Omental fat pad (tissue), 4 donors: ENCODE measurements around the gene HNRNPR. TPM values are rescaled to one million over a fixed set of nuclear protein-coding genes. Genes with fewer than 3 reads are reported as not detected.
A peak's percentile ranks its signal among the peaks of the same experiment; 100 is the strongest.

Experiments
- ATAC-seq: fragments of 150-250 bp; one replicate; pipeline ENCODE4 v1.9.1; 2016; ENCODE audit warnings: mild to moderate bottlenecking, moderate library complexity; ENCODE audit not compliant: low FRiP score
- DNase-seq: peaks from one replicate; pipeline ENCODE4 v3.0.0-alpha.2; 2019; ENCODE audit warnings: low spot score
- total RNA-seq, 4 donors: library from RNA; depleted of rRNA; stranded (reverse); fragments of >200 nt; gene quantifications; one replicate each; pipeline ENCODE4 v1.1.0, GENCODE V29; 2016
- TF ChIP-seq, protein P1 (sequence below), 3 donors: fragments of 450-650 bp; IDR thresholded peaks; one replicate each; pipeline ENCODE4 v1.5.1; 2016 to 2017; ENCODE audit warnings: antibody characterized with exemption in 3 of 3, mild to moderate bottlenecking in 3 of 3, moderate library complexity in 2 of 3

HNRNPR gene
- total RNA-seq, 4 donors from 2014 or later = 70.7 to 101 (median 78.8) TPM

DNA sequence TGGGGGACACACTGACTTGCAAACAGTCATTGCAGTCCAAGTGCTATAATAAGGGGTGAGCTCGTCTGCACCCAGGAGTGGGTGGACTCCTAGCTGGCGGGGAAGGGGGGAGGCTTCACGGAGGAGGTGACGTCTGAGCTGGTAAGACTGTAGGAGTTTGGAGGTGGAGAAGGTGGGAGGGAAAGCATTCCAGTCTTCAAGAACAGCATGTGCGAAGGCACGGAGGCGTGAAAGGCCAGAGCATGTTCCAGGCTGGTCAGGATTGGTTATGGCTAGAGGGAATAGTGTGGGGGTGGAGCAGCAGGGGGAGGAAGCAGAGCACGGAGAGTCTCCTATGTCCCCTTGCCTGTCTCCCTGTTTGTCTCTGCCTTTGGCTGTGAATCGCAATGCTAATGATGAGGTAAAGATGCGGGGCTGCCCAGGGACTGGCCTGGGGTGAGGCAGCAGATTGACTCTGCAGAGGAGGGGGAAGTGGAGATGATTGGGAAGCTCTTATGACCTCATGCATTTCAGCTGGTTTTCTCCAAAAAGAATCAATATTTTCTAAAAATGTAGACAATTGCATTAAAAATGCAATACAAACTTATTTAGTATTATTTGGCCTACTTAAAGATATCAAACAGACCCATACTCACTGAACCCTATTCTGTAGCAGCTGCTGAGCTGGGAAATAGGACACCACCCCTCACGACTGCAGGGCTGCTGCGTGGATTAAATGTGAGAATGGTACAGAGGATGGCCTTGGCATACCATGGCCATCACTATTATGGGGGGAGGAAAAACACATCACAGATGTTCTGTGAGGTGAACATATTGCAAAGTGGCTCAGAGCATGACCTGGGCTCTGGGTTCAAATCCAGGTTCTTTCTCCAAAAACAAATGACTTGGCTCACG lies 28.1 kb upstream of the HNRNPR start:
- ATAC-seq = no peak
- TF ChIP-seq, protein P1, sequence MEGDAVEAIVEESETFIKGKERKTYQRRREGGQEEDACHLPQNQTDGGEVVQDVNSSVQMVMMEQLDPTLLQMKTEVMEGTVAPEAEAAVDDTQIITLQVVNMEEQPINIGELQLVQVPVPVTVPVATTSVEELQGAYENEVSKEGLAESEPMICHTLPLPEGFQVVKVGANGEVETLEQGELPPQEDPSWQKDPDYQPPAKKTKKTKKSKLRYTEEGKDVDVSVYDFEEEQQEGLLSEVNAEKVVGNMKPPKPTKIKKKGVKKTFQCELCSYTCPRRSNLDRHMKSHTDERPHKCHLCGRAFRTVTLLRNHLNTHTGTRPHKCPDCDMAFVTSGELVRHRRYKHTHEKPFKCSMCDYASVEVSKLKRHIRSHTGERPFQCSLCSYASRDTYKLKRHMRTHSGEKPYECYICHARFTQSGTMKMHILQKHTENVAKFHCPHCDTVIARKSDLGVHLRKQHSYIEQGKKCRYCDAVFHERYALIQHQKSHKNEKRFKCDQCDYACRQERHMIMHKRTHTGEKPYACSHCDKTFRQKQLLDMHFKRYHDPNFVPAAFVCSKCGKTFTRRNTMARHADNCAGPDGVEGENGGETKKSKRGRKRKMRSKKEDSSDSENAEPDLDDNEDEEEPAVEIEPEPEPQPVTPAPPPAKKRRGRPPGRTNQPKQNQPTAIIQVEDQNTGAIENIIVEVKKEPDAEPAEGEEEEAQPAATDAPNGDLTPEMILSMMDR (IDR thresholded peaks at IDR 0.05) = no peak
- no peak for DNase-seq

DNA sequence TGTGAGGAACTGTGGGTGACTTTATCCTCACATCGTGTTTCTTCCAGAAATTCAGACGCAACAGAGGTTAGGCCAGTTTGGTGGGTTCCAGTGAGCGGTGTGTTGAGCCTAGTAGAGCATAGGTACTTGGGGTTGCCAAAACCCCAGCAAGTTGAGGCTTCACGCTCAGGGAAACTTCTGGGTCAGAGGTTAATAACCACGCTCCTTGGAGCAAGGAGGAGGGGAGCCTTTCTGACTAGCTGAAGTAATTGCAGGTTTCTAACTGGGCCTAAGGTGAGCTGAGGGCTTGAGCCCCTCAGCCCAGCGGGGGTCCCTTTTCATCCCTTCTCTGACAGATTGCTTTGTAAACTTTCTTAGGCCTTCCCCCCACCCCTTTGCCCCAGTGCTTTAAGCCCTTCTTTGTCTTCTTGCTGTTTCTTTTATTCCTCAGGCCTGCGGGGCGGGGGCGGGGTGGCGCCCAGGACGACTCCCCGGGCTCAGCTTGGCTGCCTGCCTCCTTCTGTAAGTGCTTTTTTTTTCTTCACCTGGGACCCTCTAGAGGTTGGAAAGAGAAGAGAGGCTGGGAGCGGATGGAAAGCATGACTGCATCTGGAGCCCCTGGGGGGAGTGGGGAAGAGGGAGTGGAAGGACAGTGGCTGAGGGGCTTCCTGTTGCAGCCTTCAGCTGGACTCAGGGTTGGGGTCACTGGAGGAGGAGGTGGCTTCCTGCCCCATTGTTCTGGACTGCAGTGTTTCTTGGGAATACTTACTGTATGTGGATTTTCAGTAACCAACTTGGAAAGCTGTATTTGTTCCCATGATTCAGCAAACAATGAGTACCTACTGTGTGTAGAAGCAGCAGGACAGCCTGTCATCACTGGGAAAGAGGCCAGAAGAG lies 26.9 kb upstream of the HNRNPR start:
- ATAC-seq (no peak), DNase-seq (no peak)
- TF ChIP-seq, protein P1 (IDR thresholded peaks at IDR 0.05) = no peak

DNA sequence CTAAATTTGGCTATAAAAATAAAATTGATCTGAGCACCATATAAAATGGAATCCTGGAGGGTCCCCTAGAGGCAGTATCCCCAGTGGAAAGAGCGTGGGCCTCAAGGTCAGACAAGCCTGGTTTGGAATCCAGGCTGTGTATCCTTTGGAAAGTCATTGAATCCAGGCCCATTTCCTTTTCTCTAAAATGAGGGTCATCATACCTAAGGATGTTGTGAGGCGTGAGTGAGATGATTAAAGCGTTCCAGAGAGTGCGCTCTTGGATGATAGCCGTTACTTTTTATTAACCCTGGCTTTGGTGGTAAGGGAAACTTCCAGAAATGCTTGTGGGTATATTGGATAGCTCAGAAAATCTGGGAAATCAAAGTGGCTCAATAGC lies 26.2 kb upstream of the HNRNPR start:
- no peak for DNase-seq
- TF ChIP-seq, protein P1 (IDR thresholded peaks at IDR 0.05) = no peak

DNA sequence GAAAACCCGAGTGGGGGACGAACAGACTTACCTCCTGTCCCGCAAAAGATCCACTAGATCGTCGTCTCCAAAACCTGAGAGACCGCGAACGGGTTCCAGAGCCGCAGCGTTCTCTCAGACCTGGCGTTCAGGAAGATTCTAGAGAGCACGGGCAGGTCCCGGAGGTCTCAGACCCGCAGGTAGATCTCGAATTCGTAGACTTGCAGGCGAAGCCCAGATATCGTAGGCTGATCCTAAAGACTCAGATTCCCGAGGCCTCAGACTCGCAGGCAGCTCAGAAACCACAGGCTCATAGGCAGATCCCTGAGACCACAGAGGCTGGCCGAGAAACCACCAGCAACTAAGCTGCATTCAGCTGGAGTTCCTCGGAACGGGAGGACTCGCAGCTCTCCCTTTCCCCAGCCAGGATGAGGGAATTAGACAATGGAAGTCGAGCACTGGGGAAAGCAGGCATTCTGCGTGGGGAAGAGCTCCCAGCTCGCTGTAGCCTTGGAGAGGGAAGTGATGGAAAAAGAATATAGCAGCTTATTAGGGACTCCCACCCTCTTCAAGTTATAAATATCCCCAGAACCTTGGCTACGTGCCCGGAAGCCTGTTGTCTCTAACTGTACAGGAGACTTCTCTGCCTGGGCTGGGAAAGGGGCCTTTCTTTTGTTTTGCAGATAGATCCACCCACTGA lies 25.4 kb upstream of the HNRNPR start, which contains the start of gene ZNF436:
ZNF436 (minus strand) TSS at position 502 of the 679 bp plus-strand sequence. CDS start 1,831 bp downstream, outside the sequence.
- ATAC-seq = no peak
- TF ChIP-seq, protein P1 (IDR thresholded peaks at IDR 0.05) = no peak
- DNase-seq = peak; percentile 82

More for the DNA sequence above, 26.2 kb upstream of the HNRNPR start:
- ATAC-seq = no peak

DNA sequence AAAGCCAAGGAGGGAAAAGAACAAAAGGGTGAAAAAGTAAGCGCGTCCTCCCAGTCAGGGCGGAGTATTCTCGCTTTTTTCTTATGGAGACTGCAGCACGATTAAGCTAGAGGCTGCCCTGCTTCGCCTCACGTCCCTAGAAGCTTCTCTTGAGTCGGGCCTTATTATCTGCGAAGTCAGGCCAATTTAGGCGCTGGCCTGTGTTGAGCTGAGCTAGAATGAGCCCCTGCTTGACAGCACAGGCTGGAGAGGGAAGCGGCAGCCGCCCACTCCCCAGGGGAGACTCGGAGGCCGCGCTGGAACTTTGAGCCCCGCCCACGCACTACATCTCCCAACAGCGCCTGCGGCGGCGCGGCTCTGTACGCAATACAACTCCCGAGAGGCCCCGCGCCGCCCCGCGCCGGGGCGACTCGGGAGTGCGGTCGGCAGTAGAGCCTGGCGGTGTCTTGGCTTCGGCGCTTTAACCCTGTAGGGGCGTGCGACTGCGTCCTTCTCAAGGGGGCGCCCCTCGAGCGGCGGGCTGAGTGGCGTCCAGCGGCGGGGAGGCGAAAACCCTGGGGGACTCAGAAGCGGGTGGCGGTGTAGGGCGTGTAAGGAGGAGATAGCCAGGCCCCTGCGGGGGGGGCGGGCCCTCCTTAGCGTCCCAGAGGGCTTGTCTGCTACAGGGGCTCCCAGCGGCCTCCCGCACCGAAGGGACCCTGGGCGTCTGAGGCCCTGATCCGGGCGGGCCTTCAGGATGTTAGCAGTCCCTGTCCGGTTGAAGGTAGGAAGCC lies 24.7 kb upstream of the HNRNPR start:
- TF ChIP-seq, protein P1 (IDR thresholded peaks at IDR 0.05) = no peak
- DNase-seq (peak; percentile 80), ATAC-seq (peak; percentile 86)
